Endothelial cell of umbilical vein (primary cell): ENCODE results near the gene ZC3H12C. TPM values are rescaled to one million over a fixed set of nuclear protein-coding genes. Genes with fewer than 3 reads are reported as not detected.

Experiments
- BruUV-seq: library from RNA; stranded (reverse); fragments of 400-500 nt; replicated peaks from 2 replicates; lab custom pipeline; 2021; lab: Mats Ljungman, UMichigan
- CTCF ChIA-PET: fragments of 300-600, 350-600 bp; sonication (Branson Sonifier 250); formaldehyde crosslinking; loops from one replicate; lab custom pipeline; 2021; ENCODE audit warnings: antibody characterized with exemption, inconsistent platforms; lab: Charles Lee
- POLR2A ChIA-PET: fragments of 300-600, 350-600 bp; sonication (Branson Sonifier 250); formaldehyde crosslinking; loops from one replicate; lab custom pipeline; 2021; ENCODE audit warnings: antibody characterized with exemption, inconsistent platforms; lab: Charles Lee
- DNase-seq: peaks from one replicate; pipeline ENCODE4 v3.0.0-alpha.2; 2011; ENCODE audit warnings: low read depth, low spot score
- FAIRE-seq: peaks from 2 replicates; lab custom pipeline; 2011; peaks lifted over from hg19 to GRCh38; lab: Jason Lieb, UNC
- H2AFZ ChIP-seq: 2 replicates; pipeline ENCODE4 v1.6.0; 2012; ENCODE audit warnings: low read depth, low read length, control low read depth, inconsistent platforms
- H3K27ac ChIP-seq: 2 replicates; pipeline ENCODE4 v1.5.1; 2011; ENCODE audit warnings: low read depth, mild to moderate bottlenecking, control low read depth, low read length, moderate library complexity; ENCODE audit not compliant: insufficient read depth
- H3K27me3 ChIP-seq, 2 experiments: 2 replicates each; pipeline versions ENCODE4 v1.6.0 to v1.6.1; 2011; ENCODE audit warnings: low read length in 2 of 2, mixed read lengths in 1 of 2; ENCODE audit not compliant: control insufficient read depth in 2 of 2, insufficient read depth in 2 of 2
- H3K36me3 ChIP-seq, 2 experiments: 2 replicates in 1 of 2; 3 replicates in 1 of 2; pipeline ENCODE4 v1.5.1; 2011; ENCODE audit warnings: low read length in 2 of 2, mild to moderate bottlenecking in 1 of 2, moderate library complexity in 1 of 2; ENCODE audit not compliant: control insufficient read depth in 2 of 2, insufficient read depth in 2 of 2; ENCODE audit errors: extremely low read depth in 1 of 2
- H3K4me1 ChIP-seq: 3 replicates; pipeline ENCODE4 v1.5.1; 2011; ENCODE audit warnings: mild to moderate bottlenecking, low read length; ENCODE audit not compliant: control insufficient read depth, insufficient read depth; ENCODE audit errors: extremely low read depth
- H3K4me2 ChIP-seq: 2 replicates; pipeline ENCODE4 v1.6.1; 2011; ENCODE audit warnings: low read length, control low read depth, mixed read lengths; ENCODE audit not compliant: insufficient read depth
- H3K4me3 ChIP-seq, 3 experiments: fragments of 200-600 bp in 1 of 3; sonication (generic), shearing (Covaris generic) in 1 of 3; replicated peaks in 1 of 3; 2 replicates each; pipeline ENCODE4 v1.5.1; 2011 to 2016; ENCODE audit warnings: control low read depth in 3 of 3, low read length in 3 of 3, mild to moderate bottlenecking in 2 of 3, inconsistent platforms in 1 of 3, low read depth in 1 of 3, moderate library complexity in 1 of 3; ENCODE audit not compliant: insufficient read depth in 1 of 3
- H3K79me2 ChIP-seq: 2 replicates; pipeline ENCODE4 v1.6.0; 2012; ENCODE audit warnings: low read length, inconsistent platforms; ENCODE audit not compliant: control insufficient read depth, insufficient read depth
- H3K9ac ChIP-seq: replicated peaks from 2 replicates; pipeline ENCODE3; 2011; ENCODE audit warnings: low read length, control low read depth; ENCODE audit not compliant: insufficient read depth; ENCODE audit errors: extremely low read depth
- H3K9me1 ChIP-seq: replicated peaks from 3 replicates; pipeline ENCODE4 v1.6.0; 2011; ENCODE audit warnings: mild to moderate bottlenecking, low read length; ENCODE audit not compliant: control insufficient read depth, insufficient read depth; ENCODE audit errors: extremely low read depth
- H3K9me3 ChIP-seq: replicated peaks from 2 replicates; pipeline ENCODE4 v1.5.1; 2012; ENCODE audit warnings: low read length, inconsistent platforms; ENCODE audit not compliant: control insufficient read depth, insufficient read depth
- H4K20me1 ChIP-seq: replicated peaks from 2 replicates; pipeline ENCODE3; 2011; ENCODE audit warnings: mild to moderate bottlenecking, low read length; ENCODE audit not compliant: control insufficient read depth, insufficient read depth; ENCODE audit errors: extremely low read depth
- EZH2 ChIP-seq: IDR thresholded peaks from 2 replicates; pipeline ENCODE4 v1.6.1; 2012; ENCODE audit warnings: borderline replicate concordance, low read depth, mild to moderate bottlenecking, moderate library complexity, low read length, inconsistent platforms; ENCODE audit not compliant: severe bottlenecking
- FOS ChIP-seq: IDR thresholded peaks from 2 replicates; pipeline ENCODE4 v1.6.1; 2011; ENCODE audit warnings: mild to moderate bottlenecking, low read length, moderate library complexity, borderline replicate concordance; ENCODE audit not compliant: insufficient read depth
- GATA2 ChIP-seq: IDR thresholded peaks from 2 replicates; pipeline ENCODE4 v1.7.0; 2011; ENCODE audit warnings: low read depth, mild to moderate bottlenecking, moderate library complexity, mixed read lengths, low read length; ENCODE audit not compliant: insufficient read length, insufficient read depth
- JUN ChIP-seq: IDR thresholded peaks from 2 replicates; pipeline ENCODE4 v1.6.1; 2011; ENCODE audit warnings: borderline replicate concordance, low read depth; ENCODE audit not compliant: insufficient read length, insufficient read depth
- MAX ChIP-seq: IDR thresholded peaks from 2 replicates; pipeline ENCODE4 v1.6.1; 2011; ENCODE audit not compliant: insufficient read depth, insufficient read length
- MYC ChIP-seq: IDR thresholded peaks from one replicate; pipeline ENCODE4 v1.6.1; 2011; ENCODE audit warnings: mild to moderate bottlenecking, low read depth, low read length
- POLR2A ChIP-seq: IDR thresholded peaks from 2 replicates; pipeline ENCODE4 v1.6.1; 2012; ENCODE audit warnings: low read depth, mild to moderate bottlenecking, control low read depth, low read length
- POLR2AphosphoS5 ChIP-seq: IDR thresholded peaks from 2 replicates; pipeline ENCODE4 v1.6.1; 2012; ENCODE audit warnings: low read depth, mild to moderate bottlenecking, control low read depth, low read length, moderate library complexity; ENCODE audit not compliant: insufficient read depth
- dilution Hi-C: fragments of 300-500 bp; cut with MboI; formaldehyde crosslinking; loops from one replicate; pipeline ENCODE4 v1.15.0; 2019; ENCODE audit warnings: low sequenced_read_pairs; ENCODE audit not compliant: extremely low pct_ligation_motif_present
- intact Hi-C: fragments of 100-400 bp; cut with micrococcal nuclease; formaldehyde crosslinking; loops from one replicate; pipeline ENCODE4 v1.10.0; 2022
- polyA plus RNA-seq, 4 experiments: library from polyadenylated mRNA; depleted of rRNA in 3 of 4; stranded (reverse) in 3 of 4; unstranded in 1 of 4; fragments of >200 nt; gene quantifications; 2 replicates each; pipeline versions ENCODE4 v1.2.1 to v1.2.3, GENCODE V29; 2011 to 2012; ENCODE audit warnings: missing spikeins in 1 of 4
- total RNA-seq: library from RNA; stranded (reverse); gene quantifications from 2 replicates; pipeline ENCODE4 v1.2.3, GENCODE V29; 2021
- TF ChIP-seq, protein P1 (sequence below), 2 donors: IDR thresholded peaks; 1 replicate in 1 of 2; 2 replicates in 1 of 2; pipeline ENCODE4 v1.5.1; 2011; ENCODE audit warnings: low read length in 2 of 2, mild to moderate bottlenecking in 2 of 2, moderate library complexity in 2 of 2, control low read depth in 1 of 2, inconsistent platforms in 1 of 2, low read depth in 1 of 2; ENCODE audit not compliant: insufficient read depth in 1 of 2; ENCODE audit errors: extremely low read depth in 1 of 2

The ZC3H12C gene
- total and polyA plus RNA-seq, 2 donors (not counting 3 experiments of a cell fraction or from before 2014, with no cell fraction given) = 5.5 to 14.7 TPM

- no peaks in the 10 kb centered on the region for H3K79me2 ChIP-seq
- intact Hi-C loops (no loop called here), dilution Hi-C loops (no loop called here)
- BruUV-seq = no TSS peak
- no peaks in the 10 kb centered on the region for H3K4me1 ChIP-seq
- ChIA-PET POLR2A (no interaction called here), CTCF (no interaction called here)
- no peak overlapping the region for H2AFZ ChIP-seq
- H3K36me3 ChIP-seq = no peaks in the 10 kb centered on the region
- no peak overlapping the region for H3K27ac ChIP-seq
- H3K27me3 ChIP-seq = no peaks in the 10 kb centered on the region
- H3K4me3 ChIP-seq = no peak overlapping the region
- H3K4me2 ChIP-seq = no peak overlapping the region
- no peak for TF ChIP-seq GATA2
- TF ChIP-seq POLR2AphosphoS5 = no peak
- TF ChIP-seq EZH2 = no peak
- TF ChIP-seq POLR2A = no peak
- TF ChIP-seq JUN = no peak
- TF ChIP-seq MAX = no peak
- TF ChIP-seq FOS = no peak
- TF ChIP-seq, protein P1, sequence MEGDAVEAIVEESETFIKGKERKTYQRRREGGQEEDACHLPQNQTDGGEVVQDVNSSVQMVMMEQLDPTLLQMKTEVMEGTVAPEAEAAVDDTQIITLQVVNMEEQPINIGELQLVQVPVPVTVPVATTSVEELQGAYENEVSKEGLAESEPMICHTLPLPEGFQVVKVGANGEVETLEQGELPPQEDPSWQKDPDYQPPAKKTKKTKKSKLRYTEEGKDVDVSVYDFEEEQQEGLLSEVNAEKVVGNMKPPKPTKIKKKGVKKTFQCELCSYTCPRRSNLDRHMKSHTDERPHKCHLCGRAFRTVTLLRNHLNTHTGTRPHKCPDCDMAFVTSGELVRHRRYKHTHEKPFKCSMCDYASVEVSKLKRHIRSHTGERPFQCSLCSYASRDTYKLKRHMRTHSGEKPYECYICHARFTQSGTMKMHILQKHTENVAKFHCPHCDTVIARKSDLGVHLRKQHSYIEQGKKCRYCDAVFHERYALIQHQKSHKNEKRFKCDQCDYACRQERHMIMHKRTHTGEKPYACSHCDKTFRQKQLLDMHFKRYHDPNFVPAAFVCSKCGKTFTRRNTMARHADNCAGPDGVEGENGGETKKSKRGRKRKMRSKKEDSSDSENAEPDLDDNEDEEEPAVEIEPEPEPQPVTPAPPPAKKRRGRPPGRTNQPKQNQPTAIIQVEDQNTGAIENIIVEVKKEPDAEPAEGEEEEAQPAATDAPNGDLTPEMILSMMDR (IDR thresholded peaks at IDR 0.05; ENCODE audit: extremely low read depth in 1 of 2, insufficient read depth in 1 of 2, low read depth in 1 of 2, low read length in 2 of 2) = no peak
- no peak for TF ChIP-seq MYC
- DNase-seq = no peak
- no peaks in the 10 kb centered on the region for H3K9me3 ChIP-seq
- H3K9me1 ChIP-seq = no peaks in the 10 kb centered on the region
- FAIRE-seq = no peak
- no peaks in the 10 kb centered on the region for H4K20me1 ChIP-seq
- no peak overlapping the region for H3K9ac ChIP-seq
Measured at GRCh38 chr11:110053848-110054414, 39.3 kb upstream of the ZC3H12C start.
